ENCODE data around the gene DHRS3. TPM values are rescaled to one million over a fixed set of nuclear protein-coding genes. Genes with fewer than 3 reads are reported as not detected.

DHRS3 gene
- total and polyA plus RNA-seq, 2 donors (not counting 1 experiment from before 2014, with no cell fraction given) = 8.4 to 36.8 TPM

GRCh38 chr1:12594490-12594889, 23.5 kb downstream of the DHRS3 start:
- H3K79me2 ChIP-seq (ENCODE audit: control insufficient read depth, insufficient read depth, low read length) = no peaks in the 10 kb centered on the region
- no peak overlapping the region for H2AFZ ChIP-seq (ENCODE audit: low read length)
- no peak overlapping the region for H3K9ac ChIP-seq (ENCODE audit: insufficient read depth, low read length)
- peaks cover 23% of the 10 kb centered on the region for H3K4me1 ChIP-seq (ENCODE audit: control insufficient read depth, extremely low read depth, insufficient read depth, low read length)
- no peaks in the 10 kb centered on the region for H3K27me3 ChIP-seq (ENCODE audit: control insufficient read depth, insufficient read depth, low read length)
- no peaks in the 10 kb centered on the region for H3K36me3 ChIP-seq (ENCODE audit: control insufficient read depth, insufficient read depth, low read length)
- peak overlapping the region; percentile 21 for H3K27ac ChIP-seq (ENCODE audit: insufficient read depth, low read length)
- no peak for TF ChIP-seq EZH2 (IDR thresholded peaks at IDR 0.05; ENCODE audit: low read length, missing control alignments)
- TF ChIP-seq CTCF (conservative IDR thresholded peaks at IDR 0.05 in 1 of 2, IDR thresholded peaks at IDR 0.05 in 1 of 2; ENCODE audit: low read depth in 1 of 2, low read length in 2 of 2) = no peak
- H4K20me1 ChIP-seq (ENCODE audit: control insufficient read depth, extremely low read depth, insufficient read depth, low read length) = no peaks in the 10 kb centered on the region
- H3K4me2 ChIP-seq (ENCODE audit: extremely low read depth, insufficient read depth, low read length) = no peak overlapping the region
- H3K9me3 ChIP-seq (ENCODE audit: control insufficient read depth, insufficient read depth, low read depth, low read length) = no peaks in the 10 kb centered on the region
- H3K4me3 ChIP-seq (replicated peaks in 1 of 4; ENCODE audit: control extremely low read depth in 1 of 4, insufficient read depth in 1 of 4, low read depth in 3 of 4, low read length in 4 of 4) = no peak overlapping the region
- DNase-seq (ENCODE audit: low read depth in 2 of 2) = no peak

- TF ChIP-seq CTCF (conservative IDR thresholded peaks at IDR 0.05 in 1 of 2, IDR thresholded peaks at IDR 0.05 in 1 of 2; ENCODE audit: low read depth in 1 of 2, low read length in 2 of 2) (no peak), EZH2 (IDR thresholded peaks at IDR 0.05; ENCODE audit: low read length, missing control alignments) (no peak)
- no peak overlapping the region for H2AFZ ChIP-seq (ENCODE audit: low read length)
- peak in 1 of 2 donors; percentile 53 for DNase-seq (ENCODE audit: low read depth in 2 of 2)
- H3K27me3 ChIP-seq (ENCODE audit: control insufficient read depth, insufficient read depth, low read length) = no peaks in the 10 kb centered on the region
- no peaks in the 10 kb centered on the region for H3K9me3 ChIP-seq (ENCODE audit: control insufficient read depth, insufficient read depth, low read depth, low read length)
- no peak overlapping the region for H3K4me3 ChIP-seq (replicated peaks in 1 of 4; ENCODE audit: control extremely low read depth in 1 of 4, insufficient read depth in 1 of 4, low read depth in 3 of 4, low read length in 4 of 4)
- no peak overlapping the region for H3K9ac ChIP-seq (ENCODE audit: insufficient read depth, low read length)
- no peaks in the 10 kb centered on the region for H3K79me2 ChIP-seq (ENCODE audit: control insufficient read depth, insufficient read depth, low read length)
- peaks cover 23% of the 10 kb centered on the region for H3K4me1 ChIP-seq (ENCODE audit: control insufficient read depth, extremely low read depth, insufficient read depth, low read length)
- no peak overlapping the region for H3K27ac ChIP-seq (ENCODE audit: insufficient read depth, low read length)
- H3K4me2 ChIP-seq (ENCODE audit: extremely low read depth, insufficient read depth, low read length) = no peak overlapping the region
- no peaks in the 10 kb centered on the region for H4K20me1 ChIP-seq (ENCODE audit: control insufficient read depth, extremely low read depth, insufficient read depth, low read length)
- no peaks in the 10 kb centered on the region for H3K36me3 ChIP-seq (ENCODE audit: control insufficient read depth, insufficient read depth, low read length)
Observed at GRCh38 chr1:12593621-12594066, 24.4 kb downstream of the DHRS3 start.

GRCh38 chr1:12592496-12592895, 25.5 kb downstream of the DHRS3 start:
- H4K20me1 ChIP-seq (ENCODE audit: control insufficient read depth, extremely low read depth, insufficient read depth, low read length) = no peaks in the 10 kb centered on the region
- DNase-seq (ENCODE audit: low read depth in 2 of 2) = no peak
- H2AFZ ChIP-seq (ENCODE audit: low read length) = no peak overlapping the region
- H3K4me3 ChIP-seq (replicated peaks in 1 of 4; ENCODE audit: control extremely low read depth in 1 of 4, insufficient read depth in 1 of 4, low read depth in 3 of 4, low read length in 4 of 4) = no peak overlapping the region
- H3K36me3 ChIP-seq (ENCODE audit: control insufficient read depth, insufficient read depth, low read length) = no peaks in the 10 kb centered on the region
- peaks cover 22% of the 10 kb centered on the region for H3K4me1 ChIP-seq (ENCODE audit: control insufficient read depth, extremely low read depth, insufficient read depth, low read length)
- no peaks in the 10 kb centered on the region for H3K79me2 ChIP-seq (ENCODE audit: control insufficient read depth, insufficient read depth, low read length)
- no peaks in the 10 kb centered on the region for H3K9me3 ChIP-seq (ENCODE audit: control insufficient read depth, insufficient read depth, low read depth, low read length)
- no peak for TF ChIP-seq EZH2 (IDR thresholded peaks at IDR 0.05; ENCODE audit: low read length, missing control alignments)
- no peak for TF ChIP-seq CTCF (conservative IDR thresholded peaks at IDR 0.05 in 1 of 2, IDR thresholded peaks at IDR 0.05 in 1 of 2; ENCODE audit: low read depth in 1 of 2, low read length in 2 of 2)
- H3K4me2 ChIP-seq (ENCODE audit: extremely low read depth, insufficient read depth, low read length) = no peak overlapping the region
- H3K27ac ChIP-seq (ENCODE audit: insufficient read depth, low read length) = no peak overlapping the region
- no peaks in the 10 kb centered on the region for H3K27me3 ChIP-seq (ENCODE audit: control insufficient read depth, insufficient read depth, low read length)
- H3K9ac ChIP-seq (ENCODE audit: insufficient read depth, low read length) = no peak overlapping the region
